K562 (cell line): ENCODE measurements around the gene MAK.

ENCODE experiments used
- CHD2 ChIP-seq: IDR thresholded peaks from 2 replicates; pipeline ENCODE4 v1.6.1; 2011; ENCODE audit warnings: low read depth, low read length
- EP300 ChIP-seq: IDR thresholded peaks from 2 replicates; pipeline ENCODE4 v1.6.1; 2012; ENCODE audit warnings: low read length, improper control_type of control experiment
- JUNB ChIP-seq: fragments of 450-650 bp; formaldehyde crosslinking; conservative IDR thresholded peaks from 2 replicates; pipeline ENCODE4 v1.4.0; 2020; ENCODE audit warnings: mild to moderate bottlenecking
- MTA3 ChIP-seq: fragments of 450-650 bp; formaldehyde crosslinking; IDR thresholded peaks from 2 replicates; pipeline ENCODE4 v1.6.1; 2017; ENCODE audit warnings: mild to moderate bottlenecking, borderline replicate concordance
- POLR2AphosphoS5 ChIP-seq: IDR thresholded peaks from 2 replicates; pipeline ENCODE4 v1.6.1; 2011; ENCODE audit warnings: mild to moderate bottlenecking, low read depth, low read length, moderate library complexity; ENCODE audit not compliant: control insufficient read depth, insufficient read depth
- RAD51 ChIP-seq: fragments of 450-650 bp; IDR thresholded peaks from 2 replicates; pipeline ENCODE4 v1.7.1; 2016; ENCODE audit warnings: low read depth, mild to moderate bottlenecking, borderline replicate concordance
- RNF2 ChIP-seq: sonication (generic); IDR thresholded peaks from 2 replicates; pipeline ENCODE4 v1.6.1; 2016
- SMARCC2 ChIP-seq: fragments of 450-650 bp; IDR thresholded peaks from 2 replicates; pipeline ENCODE4 v1.6.1; 2017; ENCODE audit warnings: antibody characterized with exemption, moderate library complexity, mild to moderate bottlenecking, low read depth
- ZNF274 ChIP-seq: IDR thresholded peaks from 2 replicates; pipeline ENCODE4 v1.6.1; 2011; ENCODE audit warnings: low read depth, mild to moderate bottlenecking, low read length, moderate library complexity, borderline replicate concordance
- TF ChIP-seq, protein P1 (sequence below), 3 experiments: IDR thresholded peaks in 2 of 3; conservative IDR thresholded peaks in 1 of 3; 2 replicates each; pipeline ENCODE4 v1.5.1; 2011 to 2012; ENCODE audit warnings: low read length in 3 of 3, mild to moderate bottlenecking in 3 of 3, control low read depth in 2 of 3, improper control_type of control experiment in 1 of 3, inconsistent platforms in 1 of 3, low read depth in 1 of 3, mixed read lengths in 1 of 3, moderate library complexity in 1 of 3; ENCODE audit not compliant: insufficient read depth in 2 of 3
- TF ChIP-seq, protein P2 (sequence below): sonication (generic); formaldehyde crosslinking; IDR thresholded peaks from 2 replicates; pipeline ENCODE4 v1.5.0; 2020; ENCODE audit warnings: missing genetic modification reagents

DNA sequence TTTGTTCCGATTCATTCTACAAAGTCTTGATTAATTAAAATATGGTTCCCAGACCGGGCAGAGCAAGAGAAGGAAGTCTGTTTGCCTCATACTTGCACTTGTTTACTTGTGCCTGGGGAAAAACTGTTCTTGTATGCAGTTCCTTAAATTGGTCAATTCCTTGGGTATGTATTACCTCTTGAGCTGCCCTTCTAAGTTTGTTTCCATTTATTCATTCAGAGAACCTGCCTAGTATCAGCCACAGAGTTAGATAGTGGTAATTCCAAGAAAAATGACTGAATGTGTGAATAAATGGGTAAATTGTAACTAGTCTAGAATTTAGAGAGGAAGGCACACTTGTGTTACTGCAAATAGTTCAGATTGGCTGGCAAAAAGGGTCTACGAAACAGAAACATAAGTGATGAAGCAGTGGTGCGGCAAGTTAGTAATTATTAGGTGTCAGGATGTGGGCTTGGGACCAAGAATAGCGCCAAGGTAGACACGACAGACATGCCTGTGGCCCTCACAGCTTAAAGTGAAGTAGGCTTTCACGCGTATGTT is 525 bp upstream of the MAK start:
- TF ChIP-seq, protein P1, sequence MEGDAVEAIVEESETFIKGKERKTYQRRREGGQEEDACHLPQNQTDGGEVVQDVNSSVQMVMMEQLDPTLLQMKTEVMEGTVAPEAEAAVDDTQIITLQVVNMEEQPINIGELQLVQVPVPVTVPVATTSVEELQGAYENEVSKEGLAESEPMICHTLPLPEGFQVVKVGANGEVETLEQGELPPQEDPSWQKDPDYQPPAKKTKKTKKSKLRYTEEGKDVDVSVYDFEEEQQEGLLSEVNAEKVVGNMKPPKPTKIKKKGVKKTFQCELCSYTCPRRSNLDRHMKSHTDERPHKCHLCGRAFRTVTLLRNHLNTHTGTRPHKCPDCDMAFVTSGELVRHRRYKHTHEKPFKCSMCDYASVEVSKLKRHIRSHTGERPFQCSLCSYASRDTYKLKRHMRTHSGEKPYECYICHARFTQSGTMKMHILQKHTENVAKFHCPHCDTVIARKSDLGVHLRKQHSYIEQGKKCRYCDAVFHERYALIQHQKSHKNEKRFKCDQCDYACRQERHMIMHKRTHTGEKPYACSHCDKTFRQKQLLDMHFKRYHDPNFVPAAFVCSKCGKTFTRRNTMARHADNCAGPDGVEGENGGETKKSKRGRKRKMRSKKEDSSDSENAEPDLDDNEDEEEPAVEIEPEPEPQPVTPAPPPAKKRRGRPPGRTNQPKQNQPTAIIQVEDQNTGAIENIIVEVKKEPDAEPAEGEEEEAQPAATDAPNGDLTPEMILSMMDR (IDR thresholded peaks at IDR 0.05 in 2 of 3, conservative IDR thresholded peaks at IDR 0.05 in 1 of 3; ENCODE audit: insufficient read depth in 2 of 3, low read depth in 1 of 3, low read length in 3 of 3), result no peak
- TF ChIP-seq CHD2 (no peak), SMARCC2 (no peak), MTA3 (no peak), EP300 (no peak), JUNB (CRISPR knock-in tag) (no peak), RAD51 (no peak), ZNF274 (no peak), RNF2 (no peak), POLR2AphosphoS5 (no peak)
- TF ChIP-seq, protein P2, sequence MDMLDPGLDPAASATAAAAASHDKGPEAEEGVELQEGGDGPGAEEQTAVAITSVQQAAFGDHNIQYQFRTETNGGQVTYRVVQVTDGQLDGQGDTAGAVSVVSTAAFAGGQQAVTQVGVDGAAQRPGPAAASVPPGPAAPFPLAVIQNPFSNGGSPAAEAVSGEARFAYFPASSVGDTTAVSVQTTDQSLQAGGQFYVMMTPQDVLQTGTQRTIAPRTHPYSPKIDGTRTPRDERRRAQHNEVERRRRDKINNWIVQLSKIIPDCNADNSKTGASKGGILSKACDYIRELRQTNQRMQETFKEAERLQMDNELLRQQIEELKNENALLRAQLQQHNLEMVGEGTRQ (CRISPR knock-in tag), result no peak
